ENCODE data around the gene SCGB1A1. TPM values are rescaled to one million over a fixed set of nuclear protein-coding genes. Genes with fewer than 3 reads are reported as not detected.

SCGB1A1 gene
- polyA plus RNA-seq, 1 donor from 2014 or later, result not detected

DNA sequence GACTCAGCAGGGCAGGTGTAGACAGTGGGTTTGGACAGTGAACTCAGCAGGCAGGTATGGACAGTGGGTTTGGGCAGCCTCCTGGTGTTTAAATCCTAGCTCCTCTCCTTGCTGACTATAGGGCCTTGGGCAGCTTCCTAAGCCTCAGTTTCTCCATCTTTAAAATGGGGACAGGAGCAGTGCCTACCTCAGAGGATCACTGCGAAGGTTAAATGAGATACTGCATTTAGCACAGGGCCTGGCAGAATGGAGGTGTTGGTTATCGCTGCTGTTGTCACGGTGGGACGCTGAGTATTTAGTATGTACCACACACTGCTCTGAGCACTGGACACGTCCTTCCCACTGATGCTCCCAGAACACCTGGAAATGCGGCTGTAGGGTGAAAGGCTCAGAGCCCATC, 14.4 kb upstream of the SCGB1A1 start:
- H3K36me3 ChIP-seq (ENCODE audit: insufficient read depth, low read length), result no peaks in the 10 kb centered on the region
- TF ChIP-seq SMC3 (conservative IDR thresholded peaks at IDR 0.05; ENCODE audit: poor library complexity) (no peak), EZH2 (IDR thresholded peaks at IDR 0.05; ENCODE audit: borderline replicate concordance, insufficient read depth, low read length, poor library complexity, severe bottlenecking) (no peak), EP300 (conservative IDR thresholded peaks at IDR 0.05; ENCODE audit: poor library complexity, severe bottlenecking) (no peak), POLR2AphosphoS5 (IDR thresholded peaks at IDR 0.05) (no peak), RAD21 (conservative IDR thresholded peaks at IDR 0.05) (no peak), MXI1 (conservative IDR thresholded peaks at IDR 0.05; ENCODE audit: poor library complexity, severe bottlenecking) (no peak), TAF1 (IDR thresholded peaks at IDR 0.05; ENCODE audit: low read depth) (no peak)
- TF ChIP-seq, protein P1, sequence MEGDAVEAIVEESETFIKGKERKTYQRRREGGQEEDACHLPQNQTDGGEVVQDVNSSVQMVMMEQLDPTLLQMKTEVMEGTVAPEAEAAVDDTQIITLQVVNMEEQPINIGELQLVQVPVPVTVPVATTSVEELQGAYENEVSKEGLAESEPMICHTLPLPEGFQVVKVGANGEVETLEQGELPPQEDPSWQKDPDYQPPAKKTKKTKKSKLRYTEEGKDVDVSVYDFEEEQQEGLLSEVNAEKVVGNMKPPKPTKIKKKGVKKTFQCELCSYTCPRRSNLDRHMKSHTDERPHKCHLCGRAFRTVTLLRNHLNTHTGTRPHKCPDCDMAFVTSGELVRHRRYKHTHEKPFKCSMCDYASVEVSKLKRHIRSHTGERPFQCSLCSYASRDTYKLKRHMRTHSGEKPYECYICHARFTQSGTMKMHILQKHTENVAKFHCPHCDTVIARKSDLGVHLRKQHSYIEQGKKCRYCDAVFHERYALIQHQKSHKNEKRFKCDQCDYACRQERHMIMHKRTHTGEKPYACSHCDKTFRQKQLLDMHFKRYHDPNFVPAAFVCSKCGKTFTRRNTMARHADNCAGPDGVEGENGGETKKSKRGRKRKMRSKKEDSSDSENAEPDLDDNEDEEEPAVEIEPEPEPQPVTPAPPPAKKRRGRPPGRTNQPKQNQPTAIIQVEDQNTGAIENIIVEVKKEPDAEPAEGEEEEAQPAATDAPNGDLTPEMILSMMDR (IDR thresholded peaks at IDR 0.05; ENCODE audit: poor library complexity, severe bottlenecking), result no peak
- TF ChIP-seq, protein P2, sequence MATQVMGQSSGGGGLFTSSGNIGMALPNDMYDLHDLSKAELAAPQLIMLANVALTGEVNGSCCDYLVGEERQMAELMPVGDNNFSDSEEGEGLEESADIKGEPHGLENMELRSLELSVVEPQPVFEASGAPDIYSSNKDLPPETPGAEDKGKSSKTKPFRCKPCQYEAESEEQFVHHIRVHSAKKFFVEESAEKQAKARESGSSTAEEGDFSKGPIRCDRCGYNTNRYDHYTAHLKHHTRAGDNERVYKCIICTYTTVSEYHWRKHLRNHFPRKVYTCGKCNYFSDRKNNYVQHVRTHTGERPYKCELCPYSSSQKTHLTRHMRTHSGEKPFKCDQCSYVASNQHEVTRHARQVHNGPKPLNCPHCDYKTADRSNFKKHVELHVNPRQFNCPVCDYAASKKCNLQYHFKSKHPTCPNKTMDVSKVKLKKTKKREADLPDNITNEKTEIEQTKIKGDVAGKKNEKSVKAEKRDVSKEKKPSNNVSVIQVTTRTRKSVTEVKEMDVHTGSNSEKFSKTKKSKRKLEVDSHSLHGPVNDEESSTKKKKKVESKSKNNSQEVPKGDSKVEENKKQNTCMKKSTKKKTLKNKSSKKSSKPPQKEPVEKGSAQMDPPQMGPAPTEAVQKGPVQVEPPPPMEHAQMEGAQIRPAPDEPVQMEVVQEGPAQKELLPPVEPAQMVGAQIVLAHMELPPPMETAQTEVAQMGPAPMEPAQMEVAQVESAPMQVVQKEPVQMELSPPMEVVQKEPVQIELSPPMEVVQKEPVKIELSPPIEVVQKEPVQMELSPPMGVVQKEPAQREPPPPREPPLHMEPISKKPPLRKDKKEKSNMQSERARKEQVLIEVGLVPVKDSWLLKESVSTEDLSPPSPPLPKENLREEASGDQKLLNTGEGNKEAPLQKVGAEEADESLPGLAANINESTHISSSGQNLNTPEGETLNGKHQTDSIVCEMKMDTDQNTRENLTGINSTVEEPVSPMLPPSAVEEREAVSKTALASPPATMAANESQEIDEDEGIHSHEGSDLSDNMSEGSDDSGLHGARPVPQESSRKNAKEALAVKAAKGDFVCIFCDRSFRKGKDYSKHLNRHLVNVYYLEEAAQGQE (IDR thresholded peaks at IDR 0.05; ENCODE audit: borderline replicate concordance), result no peak
- H3K27ac ChIP-seq (ENCODE audit: low read length), result no peak overlapping the region
- no peaks in the 10 kb centered on the region for H3F3A ChIP-seq (ENCODE audit: insufficient read depth, low read length, poor library complexity, severe bottlenecking)
- H3K9ac ChIP-seq (ENCODE audit: low read length), result no peak overlapping the region
- H3K79me2 ChIP-seq (replicated peaks; ENCODE audit: insufficient read depth, low read length), result no peaks in the 10 kb centered on the region
- no peaks in the 10 kb centered on the region for H3K9me2 ChIP-seq (ENCODE audit: insufficient read depth, low read length)
- no peaks in the 10 kb centered on the region for H4K20me1 ChIP-seq (ENCODE audit: insufficient read depth)
- no peak overlapping the region for H3K4me2 ChIP-seq (ENCODE audit: low read length)
- H3K9me3 ChIP-seq (ENCODE audit: low read length), result no peaks in the 10 kb centered on the region
- H3K27me3 ChIP-seq (ENCODE audit: insufficient read depth, low read depth, low read length), result no peaks in the 10 kb centered on the region
- H2AFZ ChIP-seq (ENCODE audit: low read depth, low read length), result no peak overlapping the region
- H3K4me3 ChIP-seq (ENCODE audit: low read length), result no peak overlapping the region

GRCh38 chr11:62404901-62405300, 13.9 kb upstream of the SCGB1A1 start:
- no peaks in the 10 kb centered on the region for H3K27me3 ChIP-seq (ENCODE audit: insufficient read depth, low read depth, low read length)
- no peaks in the 10 kb centered on the region for H3K36me3 ChIP-seq (ENCODE audit: insufficient read depth, low read length)
- H2AFZ ChIP-seq (ENCODE audit: low read depth, low read length), result no peak overlapping the region
- no peak overlapping the region for H3K4me3 ChIP-seq (ENCODE audit: low read length)
- no peak overlapping the region for H3K27ac ChIP-seq (ENCODE audit: low read length)
- H3F3A ChIP-seq (ENCODE audit: insufficient read depth, low read length, poor library complexity, severe bottlenecking), result no peaks in the 10 kb centered on the region
- no peak for TF ChIP-seq POLR2AphosphoS5 (IDR thresholded peaks at IDR 0.05)
- TF ChIP-seq, protein P1 (IDR thresholded peaks at IDR 0.05; ENCODE audit: poor library complexity, severe bottlenecking), result no peak
- TF ChIP-seq, protein P2 (IDR thresholded peaks at IDR 0.05; ENCODE audit: borderline replicate concordance), result no peak
- TF ChIP-seq EP300 (conservative IDR thresholded peaks at IDR 0.05; ENCODE audit: poor library complexity, severe bottlenecking), result no peak
- no peak for TF ChIP-seq TAF1 (IDR thresholded peaks at IDR 0.05; ENCODE audit: low read depth)
- no peak for TF ChIP-seq MXI1 (conservative IDR thresholded peaks at IDR 0.05; ENCODE audit: poor library complexity, severe bottlenecking)
- TF ChIP-seq EZH2 (IDR thresholded peaks at IDR 0.05; ENCODE audit: borderline replicate concordance, insufficient read depth, low read length, poor library complexity, severe bottlenecking), result no peak
- no peak for TF ChIP-seq SMC3 (conservative IDR thresholded peaks at IDR 0.05; ENCODE audit: poor library complexity)
- no peak for TF ChIP-seq RAD21 (conservative IDR thresholded peaks at IDR 0.05)
- H3K9me3 ChIP-seq (ENCODE audit: low read length), result no peaks in the 10 kb centered on the region
- no peaks in the 10 kb centered on the region for H4K20me1 ChIP-seq (ENCODE audit: insufficient read depth)
- H3K9ac ChIP-seq (ENCODE audit: low read length), result no peak overlapping the region
- H3K9me2 ChIP-seq (ENCODE audit: insufficient read depth, low read length), result no peaks in the 10 kb centered on the region
- H3K4me2 ChIP-seq (ENCODE audit: low read length), result no peak overlapping the region
- no peaks in the 10 kb centered on the region for H3K79me2 ChIP-seq (replicated peaks; ENCODE audit: insufficient read depth, low read length)

Data from neural cell (in vitro differentiated cells).